ENCODE data around the gene GFRA3. TPM values are rescaled to one million over a fixed set of nuclear protein-coding genes. Genes with fewer than 3 reads are reported as not detected.

The GFRA3 gene
- total RNA-seq, 1 experiment from 2014 or later, result 1.3 TPM

DNA sequence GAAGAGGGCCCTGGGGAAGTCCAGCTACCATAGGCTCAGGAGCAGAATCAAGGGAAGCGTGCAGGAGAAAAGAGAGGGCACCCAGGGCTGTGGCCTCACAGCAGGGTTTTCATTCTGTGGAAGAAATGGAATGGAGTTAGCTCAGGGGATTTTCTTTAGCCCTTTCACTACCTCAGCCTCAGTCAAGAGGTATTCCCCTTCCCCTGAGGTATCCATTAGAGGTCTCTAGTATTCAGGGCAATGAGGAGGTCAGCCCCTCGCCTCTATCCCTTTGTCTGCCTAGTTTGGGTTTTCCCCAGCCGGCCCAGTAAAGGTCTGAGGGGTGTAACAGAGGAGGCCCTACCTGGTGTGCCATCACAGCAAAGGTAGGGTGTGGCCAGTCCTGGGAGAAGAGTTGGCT, 21.5 kb downstream of the GFRA3 start:
- ATAC-seq, result no peak
- POLR2A ChIA-PET, result no interaction called here
- CTCF ChIA-PET, result interaction anchor here (1.7 kb wide), 2 partner anchors 99 to 188 kb away, joined by 3 read pairs; no protein-coding TSS in a partner anchor
- Mint-ChIP-seq H3K27ac (no peak overlapping the region), H3K9me3 (no peaks in the 10 kb centered on the region), H3K4me3 (no peak overlapping the region), H3K4me1 (no peaks in the 10 kb centered on the region), H3K36me3 (no peaks in the 10 kb centered on the region), H3K27me3 (ENCODE audit: low read depth) (peaks cover 9% of the 10 kb centered on the region; the same call in 1 of the 2 replicates)
- no peak for DNase-seq (ENCODE audit: low spot score)
- no peak for TF ChIP-seq JUN (CRISPR knock-in tag; IDR thresholded peaks at IDR 0.05)
- TF ChIP-seq OVOL2 (CRISPR knock-in tag; IDR thresholded peaks at IDR 0.05; ENCODE audit: borderline replicate concordance), result no peak
- TF ChIP-seq ZNF263 (CRISPR knock-in tag; IDR thresholded peaks at IDR 0.05; ENCODE audit: low read depth), result no peak
- no peak for TF ChIP-seq GABPB1 (CRISPR knock-in tag; IDR thresholded peaks at IDR 0.05)
- TF ChIP-seq ELF4 (CRISPR knock-in tag; IDR thresholded peaks at IDR 0.05; ENCODE audit: low read depth), result no peak
- TF ChIP-seq ZNF281 (CRISPR knock-in tag; IDR thresholded peaks at IDR 0.05), result no peak
- TF ChIP-seq, protein P1, sequence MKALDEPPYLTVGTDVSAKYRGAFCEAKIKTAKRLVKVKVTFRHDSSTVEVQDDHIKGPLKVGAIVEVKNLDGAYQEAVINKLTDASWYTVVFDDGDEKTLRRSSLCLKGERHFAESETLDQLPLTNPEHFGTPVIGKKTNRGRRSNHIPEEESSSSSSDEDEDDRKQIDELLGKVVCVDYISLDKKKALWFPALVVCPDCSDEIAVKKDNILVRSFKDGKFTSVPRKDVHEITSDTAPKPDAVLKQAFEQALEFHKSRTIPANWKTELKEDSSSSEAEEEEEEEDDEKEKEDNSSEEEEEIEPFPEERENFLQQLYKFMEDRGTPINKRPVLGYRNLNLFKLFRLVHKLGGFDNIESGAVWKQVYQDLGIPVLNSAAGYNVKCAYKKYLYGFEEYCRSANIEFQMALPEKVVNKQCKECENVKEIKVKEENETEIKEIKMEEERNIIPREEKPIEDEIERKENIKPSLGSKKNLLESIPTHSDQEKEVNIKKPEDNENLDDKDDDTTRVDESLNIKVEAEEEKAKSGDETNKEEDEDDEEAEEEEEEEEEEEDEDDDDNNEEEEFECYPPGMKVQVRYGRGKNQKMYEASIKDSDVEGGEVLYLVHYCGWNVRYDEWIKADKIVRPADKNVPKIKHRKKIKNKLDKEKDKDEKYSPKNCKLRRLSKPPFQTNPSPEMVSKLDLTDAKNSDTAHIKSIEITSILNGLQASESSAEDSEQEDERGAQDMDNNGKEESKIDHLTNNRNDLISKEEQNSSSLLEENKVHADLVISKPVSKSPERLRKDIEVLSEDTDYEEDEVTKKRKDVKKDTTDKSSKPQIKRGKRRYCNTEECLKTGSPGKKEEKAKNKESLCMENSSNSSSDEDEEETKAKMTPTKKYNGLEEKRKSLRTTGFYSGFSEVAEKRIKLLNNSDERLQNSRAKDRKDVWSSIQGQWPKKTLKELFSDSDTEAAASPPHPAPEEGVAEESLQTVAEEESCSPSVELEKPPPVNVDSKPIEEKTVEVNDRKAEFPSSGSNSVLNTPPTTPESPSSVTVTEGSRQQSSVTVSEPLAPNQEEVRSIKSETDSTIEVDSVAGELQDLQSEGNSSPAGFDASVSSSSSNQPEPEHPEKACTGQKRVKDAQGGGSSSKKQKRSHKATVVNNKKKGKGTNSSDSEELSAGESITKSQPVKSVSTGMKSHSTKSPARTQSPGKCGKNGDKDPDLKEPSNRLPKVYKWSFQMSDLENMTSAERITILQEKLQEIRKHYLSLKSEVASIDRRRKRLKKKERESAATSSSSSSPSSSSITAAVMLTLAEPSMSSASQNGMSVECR (CRISPR knock-in tag; IDR thresholded peaks at IDR 0.05; ENCODE audit: borderline replicate concordance), result no peak
- no peak for TF ChIP-seq ZBTB21 (CRISPR knock-in tag; IDR thresholded peaks at IDR 0.05; ENCODE audit: borderline replicate concordance)
- no peak for TF ChIP-seq PRDM15 (CRISPR knock-in tag; IDR thresholded peaks at IDR 0.05)
- TF ChIP-seq KAT7 (CRISPR knock-in tag; IDR thresholded peaks at IDR 0.05; ENCODE audit: borderline replicate concordance), result no peak
- TF ChIP-seq NR1H2 (CRISPR knock-in tag; IDR thresholded peaks at IDR 0.05), result no peak
- TF ChIP-seq, protein P2, sequence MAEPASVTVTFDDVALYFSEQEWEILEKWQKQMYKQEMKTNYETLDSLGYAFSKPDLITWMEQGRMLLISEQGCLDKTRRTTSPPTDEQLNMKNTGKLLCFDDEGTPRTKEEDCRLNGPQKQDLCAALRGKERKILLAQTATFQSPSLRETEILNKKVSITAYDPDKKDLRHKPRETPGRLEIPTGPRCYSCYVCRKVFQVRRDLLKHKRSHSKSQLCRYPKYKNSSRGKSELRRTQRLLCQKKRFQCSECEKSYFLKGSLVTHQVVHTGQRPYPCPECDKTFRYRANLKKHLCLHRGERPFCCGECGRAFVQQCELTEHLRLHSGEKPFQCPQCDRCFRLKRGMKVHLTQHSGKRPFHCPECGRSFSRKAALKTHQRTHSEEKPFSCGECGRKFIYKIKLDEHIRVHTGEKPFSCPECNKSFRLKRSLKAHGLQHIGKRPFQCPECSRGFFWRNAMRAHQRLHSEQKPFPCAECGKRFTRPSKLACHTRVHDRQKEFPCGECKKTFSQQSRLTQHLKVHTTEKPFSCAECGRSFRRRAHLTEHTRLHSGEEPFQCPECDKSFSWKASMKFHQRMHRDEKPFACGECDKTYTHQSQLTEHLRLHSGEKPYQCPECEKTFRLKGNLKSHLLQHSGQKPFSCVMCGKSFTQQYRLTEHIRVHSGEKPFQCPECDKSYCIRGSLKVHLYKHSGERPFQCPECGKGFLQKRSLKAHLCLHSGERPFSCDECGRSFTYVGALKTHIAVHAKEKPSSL (CRISPR knock-in tag; conservative IDR thresholded peaks at IDR 0.05), result no peak
- no peak for TF ChIP-seq EMX1 (CRISPR knock-in tag; IDR thresholded peaks at IDR 0.05)
- TF ChIP-seq, protein P3, sequence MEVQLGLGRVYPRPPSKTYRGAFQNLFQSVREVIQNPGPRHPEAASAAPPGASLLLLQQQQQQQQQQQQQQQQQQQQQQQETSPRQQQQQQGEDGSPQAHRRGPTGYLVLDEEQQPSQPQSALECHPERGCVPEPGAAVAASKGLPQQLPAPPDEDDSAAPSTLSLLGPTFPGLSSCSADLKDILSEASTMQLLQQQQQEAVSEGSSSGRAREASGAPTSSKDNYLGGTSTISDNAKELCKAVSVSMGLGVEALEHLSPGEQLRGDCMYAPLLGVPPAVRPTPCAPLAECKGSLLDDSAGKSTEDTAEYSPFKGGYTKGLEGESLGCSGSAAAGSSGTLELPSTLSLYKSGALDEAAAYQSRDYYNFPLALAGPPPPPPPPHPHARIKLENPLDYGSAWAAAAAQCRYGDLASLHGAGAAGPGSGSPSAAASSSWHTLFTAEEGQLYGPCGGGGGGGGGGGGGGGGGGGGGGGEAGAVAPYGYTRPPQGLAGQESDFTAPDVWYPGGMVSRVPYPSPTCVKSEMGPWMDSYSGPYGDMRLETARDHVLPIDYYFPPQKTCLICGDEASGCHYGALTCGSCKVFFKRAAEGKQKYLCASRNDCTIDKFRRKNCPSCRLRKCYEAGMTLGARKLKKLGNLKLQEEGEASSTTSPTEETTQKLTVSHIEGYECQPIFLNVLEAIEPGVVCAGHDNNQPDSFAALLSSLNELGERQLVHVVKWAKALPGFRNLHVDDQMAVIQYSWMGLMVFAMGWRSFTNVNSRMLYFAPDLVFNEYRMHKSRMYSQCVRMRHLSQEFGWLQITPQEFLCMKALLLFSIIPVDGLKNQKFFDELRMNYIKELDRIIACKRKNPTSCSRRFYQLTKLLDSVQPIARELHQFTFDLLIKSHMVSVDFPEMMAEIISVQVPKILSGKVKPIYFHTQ (CRISPR knock-in tag; IDR thresholded peaks at IDR 0.05), result no peak
- no peak for TF ChIP-seq ZNF416 (CRISPR knock-in tag; IDR thresholded peaks at IDR 0.05)
- no peak for TF ChIP-seq MLX (CRISPR knock-in tag; IDR thresholded peaks at IDR 0.05)
- TF ChIP-seq NR2C2 (CRISPR knock-in tag; IDR thresholded peaks at IDR 0.05), result no peak
- TF ChIP-seq HMGXB4 (CRISPR knock-in tag; IDR thresholded peaks at IDR 0.05), result no peak
- TF ChIP-seq CREB1 (CRISPR knock-in tag; IDR thresholded peaks at IDR 0.05), result no peak

All from WTC11 (cell line).